ENCODE results near the gene LPAR1. TPM values are rescaled to one million over a fixed set of nuclear protein-coding genes. Genes with fewer than 3 reads are reported as not detected.
A peak's percentile ranks its signal among the peaks of the same experiment; 100 is the strongest.
"Not testable (repeated sequence)": the region's sequence is repeated elsewhere in the genome, so short reads cannot be mapped to it uniquely, and the experiment has no call there.

The LPAR1 gene
- total and polyA plus RNA-seq, 9 of the 15 experiments (the other 6 are each of a cell fraction or from before 2014, with no cell fraction given) = 0.13 TPM; not detected in 8

DNA sequence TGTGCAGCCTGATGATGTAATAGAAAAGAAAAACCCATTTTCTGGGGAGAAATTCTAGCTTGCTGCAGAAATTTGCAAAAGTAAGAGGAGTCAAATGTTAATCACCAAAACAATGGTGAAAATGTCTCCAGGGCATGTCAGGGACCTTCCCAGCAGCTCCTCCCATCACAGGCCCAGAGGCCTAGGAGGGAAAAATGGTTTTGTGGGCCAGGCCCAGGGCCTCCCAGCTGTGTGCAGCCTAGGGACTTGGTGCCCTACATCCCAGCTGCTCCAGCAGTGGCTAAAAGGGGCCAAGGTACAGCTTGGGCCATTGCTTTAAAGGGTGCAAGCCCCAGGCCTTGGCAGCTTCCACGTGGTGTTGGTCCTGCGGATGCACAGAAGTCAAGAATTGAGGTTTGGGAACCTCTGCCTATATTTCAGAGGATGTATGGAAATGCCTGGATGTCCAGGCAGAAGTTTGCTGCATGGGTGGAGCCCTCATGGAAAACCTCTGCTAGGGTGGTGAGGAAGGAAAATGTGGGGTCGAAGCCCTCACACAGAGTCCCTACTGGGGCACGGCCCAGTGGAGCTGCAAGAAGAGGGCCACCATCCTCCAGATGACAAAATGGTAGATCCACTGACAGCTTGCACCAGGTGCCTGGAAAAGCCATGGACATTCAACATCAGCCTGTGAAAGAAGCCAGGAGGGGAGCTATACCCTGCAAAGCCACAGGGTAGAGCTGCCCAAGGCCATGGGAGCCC lies 176.7 kb downstream of the LPAR1 start:
- H4K20me1 ChIP-seq (replicated peaks; ENCODE audit: control insufficient read depth, insufficient read depth, low read length); H3K4me3 ChIP-seq; H3K27ac ChIP-seq (ENCODE audit: extremely low read depth, low read depth, low read length); FAIRE-seq; H3K36me3 ChIP-seq (ENCODE audit: control insufficient read depth, insufficient read depth, low read length); H3K4me2 ChIP-seq (ENCODE audit: insufficient read depth, low read length); in situ Hi-C loops (cut with MboI); DNase-seq (ENCODE audit: extremely low read depth in 1 of 4, low spot score in 3 of 4); H2AFZ ChIP-seq (ENCODE audit: low read depth, low read length); H3K9ac ChIP-seq (ENCODE audit: insufficient read depth in 1 of 2, low read depth in 2 of 2, low read length in 2 of 2); POLR2A ChIA-PET; H3K27me3 ChIP-seq (ENCODE audit: control insufficient read depth in 2 of 2, insufficient read depth in 2 of 2, low read length in 2 of 2); ATAC-seq; H3K9me3 ChIP-seq (replicated peaks; ENCODE audit: control insufficient read depth, insufficient read depth, low read depth, low read length); H3K9me1 ChIP-seq (ENCODE audit: control insufficient read depth, insufficient read depth, low read length); BruUV-seq (replicated peaks); CTCF ChIA-PET (ENCODE audit: low intra/inter-chr PET ratio); H3K4me1 ChIP-seq (replicated peaks in 1 of 2; ENCODE audit: control insufficient read depth in 2 of 2, insufficient read depth in 2 of 2, low read length in 2 of 2); intact Hi-C loops (cut with micrococcal nuclease); H3K79me2 ChIP-seq (ENCODE audit: control insufficient read depth, insufficient read depth, low read length): not testable (repeated sequence)
- WGBS (ENCODE audit: insufficient coverage, low coverage, missing lambda C conversion rate) = 0% methylated on average over 3 of the region's 4 CpGs

DNA sequence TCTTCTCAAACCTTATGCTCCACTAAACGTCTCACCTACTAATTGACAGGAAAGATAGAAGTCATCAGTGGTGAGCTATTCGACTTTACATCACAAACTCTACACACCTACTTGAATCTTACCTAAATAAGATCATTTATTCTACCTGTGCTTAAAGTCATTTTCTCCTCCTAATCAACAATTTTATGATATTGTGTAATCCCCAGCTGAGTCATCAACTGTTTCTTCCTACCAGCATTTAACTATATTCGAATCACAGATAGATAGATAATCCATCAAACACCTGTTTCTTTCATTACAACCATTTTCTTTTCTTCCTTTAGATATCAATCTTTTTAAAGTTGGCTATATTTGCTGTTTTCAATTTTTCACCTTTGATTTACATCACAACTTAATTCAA lies 181.5 kb downstream of the LPAR1 start:
- POLR2A ChIA-PET = no interaction called here
- H3K9ac ChIP-seq (ENCODE audit: insufficient read depth in 1 of 2, low read depth in 2 of 2, low read length in 2 of 2) = no peak overlapping the region
- in situ Hi-C loops (cut with MboI) = no loop called here
- ATAC-seq (no peak), DNase-seq (ENCODE audit: extremely low read depth in 1 of 4, low spot score in 3 of 4) (no peak), FAIRE-seq (no peak)
- H3K27ac ChIP-seq (ENCODE audit: extremely low read depth, low read depth, low read length) = no peak overlapping the region
- TF ChIP-seq NUFIP1 (IDR thresholded peaks at IDR 0.05; ENCODE audit: partially characterized antibody) (no peak), CEBPB (tag; IDR thresholded peaks at IDR 0.05) (0 out of 2 replicates have a peak, but pooled peaks have one; percentile 12)
- peaks cover under 1% of the 10 kb centered on the region; the same call in 1 of the 2 replicates for H3K9me3 ChIP-seq (replicated peaks; ENCODE audit: control insufficient read depth, insufficient read depth, low read depth, low read length)
- H3K36me3 ChIP-seq (ENCODE audit: control insufficient read depth, insufficient read depth, low read length) = no peaks in the 10 kb centered on the region
- CTCF ChIA-PET (ENCODE audit: low intra/inter-chr PET ratio) = no interaction called here
- no peak overlapping the region for H3K4me2 ChIP-seq (ENCODE audit: insufficient read depth, low read length)
- intact Hi-C loops (cut with micrococcal nuclease) = no loop called here
- no peak overlapping the region for H3K4me3 ChIP-seq
- BruUV-seq (replicated peaks) = no TSS peak
- no peaks in the 10 kb centered on the region for H3K4me1 ChIP-seq (replicated peaks in 1 of 2; ENCODE audit: control insufficient read depth in 2 of 2, insufficient read depth in 2 of 2, low read length in 2 of 2)
- no peak overlapping the region for H2AFZ ChIP-seq (ENCODE audit: low read depth, low read length)
- 0% methylated on average over 3 of the region's 3 CpGs for WGBS (ENCODE audit: insufficient coverage, low coverage, missing lambda C conversion rate)
- no peaks in the 10 kb centered on the region for H4K20me1 ChIP-seq (replicated peaks; ENCODE audit: control insufficient read depth, insufficient read depth, low read length)
- H3K27me3 ChIP-seq (ENCODE audit: control insufficient read depth in 2 of 2, insufficient read depth in 2 of 2, low read length in 2 of 2) = no peaks in the 10 kb centered on the region
- no peaks in the 10 kb centered on the region for H3K79me2 ChIP-seq (ENCODE audit: control insufficient read depth, insufficient read depth, low read length)
- H3K9me1 ChIP-seq (ENCODE audit: control insufficient read depth, insufficient read depth, low read length) = no peaks in the 10 kb centered on the region

Measured in K562 (cell line).